Limb (tissue), 2 donors: ENCODE measurements around the gene KDM4F.
A peak's percentile ranks its signal among the peaks of the same experiment; 100 is the strongest.

Experiments
- DNase-seq, 2 donors: peaks; one replicate each; pipeline ENCODE4 v3.0.0-alpha.2; 2016; ENCODE audit errors: extremely low spot score in 2 of 2

KDM4F gene

GRCh38 chr11:95059046-95059445, 9.8 kb downstream of the KDM4F start:
- no peak for DNase-seq

GRCh38 chr11:95065336-95065735, 16.1 kb downstream of the KDM4F start:
- DNase-seq: no peak

GRCh38 chr11:95066716-95067038, 17.5 kb downstream of the KDM4F start, which contains the start of gene SRSF8:
SRSF8 (plus strand) TSS chr11:95066919; CDS start chr11:95067227, 308 bp downstream.
- no peak for DNase-seq

GRCh38 chr11:95067039-95067840, 18.0 kb downstream of the KDM4F start:
- peak; percentile 77 to 90 for DNase-seq

GRCh38 chr11:95067841-95068219, 18.6 kb downstream of the KDM4F start:
- no peak for DNase-seq

- DNase-seq: peak; percentile 73 to 83
Measured at GRCh38 chr11:95068549-95068948, 19.3 kb downstream of the KDM4F start.

GRCh38 chr11:95070471-95070870, 21.2 kb downstream of the KDM4F start:
- no peak for DNase-seq

GRCh38 chr11:95072948-95073347, 23.7 kb downstream of the KDM4F start:
- no peak for DNase-seq

GRCh38 chr11:95074792-95075563, 25.8 kb downstream of the KDM4F start:
- DNase-seq: no peak

- DNase-seq: no peak
Measured at GRCh38 chr11:95076416-95076815, 27.2 kb downstream of the KDM4F start.

GRCh38 chr11:95076981-95077380, 27.8 kb downstream of the KDM4F start:
- no peak for DNase-seq

GRCh38 chr11:95078526-95078925, 29.3 kb downstream of the KDM4F start:
- DNase-seq: no peak

GRCh38 chr11:95081010-95081409, 31.8 kb downstream of the KDM4F start:
- DNase-seq: no peak

- no peak for DNase-seq
Measured at GRCh38 chr11:95081412-95081811, 32.2 kb downstream of the KDM4F start.

- DNase-seq: no peak
Measured at GRCh38 chr11:95082576-95083001, 33.4 kb downstream of the KDM4F start.

- DNase-seq: no peak
Measured at GRCh38 chr11:95084509-95084908, 35.3 kb downstream of the KDM4F start.

- no peak for DNase-seq
Measured at GRCh38 chr11:95085117-95085816, 36.0 kb downstream of the KDM4F start.

- DNase-seq: no peak
Measured at GRCh38 chr11:95086151-95086550, 36.9 kb downstream of the KDM4F start.

- DNase-seq: no peak
Measured at GRCh38 chr11:95086836-95087570, 37.8 kb downstream of the KDM4F start.

- DNase-seq: no peak
Measured at GRCh38 chr11:95088946-95089619, 39.9 kb downstream of the KDM4F start.
